ENCODE measurements around the gene EN1.

The EN1 gene

GRCh38 chr2:118800736-118801135 lies 46.7 kb downstream of the EN1 start:
- in situ Hi-C loops (cut with MboI; ENCODE audit: low sequenced_read_pairs), result no loop called here

DNA sequence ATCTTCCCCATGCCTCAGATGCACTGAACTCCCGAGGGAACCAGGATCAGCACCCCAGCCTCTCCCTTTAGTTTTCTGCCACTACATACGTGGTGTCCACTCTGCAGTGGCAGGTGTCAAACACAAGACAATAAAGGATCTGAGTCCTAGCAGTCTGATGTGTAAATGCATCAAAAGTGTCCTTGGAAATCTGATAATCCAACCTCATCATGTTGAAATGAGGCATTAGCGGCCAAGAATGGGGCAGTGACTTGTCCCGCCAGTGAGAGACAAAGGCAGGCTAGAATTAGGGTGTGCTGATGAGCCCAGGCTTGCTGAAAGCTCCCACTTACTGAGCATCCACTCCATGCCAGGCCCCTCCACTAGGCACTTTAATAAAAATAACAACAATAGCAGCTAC lies 52.9 kb downstream of the EN1 start:
- in situ Hi-C loops (cut with MboI; ENCODE audit: low sequenced_read_pairs), result no loop called here
